Astrocyte (in vitro differentiated cells and primary cell): Measurements from ENCODE around the gene TMEM238. TPM values are rescaled to one million over a fixed set of nuclear protein-coding genes. Genes with fewer than 3 reads are reported as not detected.

ENCODE experiments used
- DNase-seq: peaks from one replicate; pipeline ENCODE4 v3.0.0-alpha.2; 2010; ENCODE audit warnings: low read depth
- FAIRE-seq: peaks from 2 replicates; lab custom pipeline; 2011; peaks lifted over from hg19 to GRCh38; lab: Jason Lieb, UNC
- H2AFZ ChIP-seq: 2 replicates; pipeline ENCODE4 v1.6.0; 2012; ENCODE audit warnings: low read depth, low read length, inconsistent platforms
- H3K27ac ChIP-seq: 2 replicates; pipeline ENCODE4 v1.5.1; 2011; ENCODE audit warnings: low read depth, low read length, inconsistent platforms
- H3K27me3 ChIP-seq: 2 replicates; pipeline ENCODE4 v1.6.0; 2011; ENCODE audit warnings: low read length, inconsistent platforms; ENCODE audit not compliant: insufficient read depth
- H3K36me3 ChIP-seq: 2 replicates; pipeline ENCODE4 v1.5.1; 2011; ENCODE audit warnings: low read length, inconsistent platforms; ENCODE audit not compliant: insufficient read depth
- H3K4me1 ChIP-seq: 2 replicates; pipeline ENCODE4 v1.5.1; 2011; ENCODE audit warnings: low read length, inconsistent platforms; ENCODE audit not compliant: insufficient read depth
- H3K4me2 ChIP-seq: 2 replicates; pipeline ENCODE4 v1.6.0; 2012; ENCODE audit warnings: low read length, inconsistent platforms
- H3K4me3 ChIP-seq: 2 replicates; pipeline ENCODE4 v1.5.1; 2011; ENCODE audit warnings: low read depth, mild to moderate bottlenecking, low read length, inconsistent platforms; ENCODE audit not compliant: insufficient read depth
- H3K79me2 ChIP-seq: 2 replicates; pipeline ENCODE4 v1.6.0; 2012; ENCODE audit warnings: mild to moderate bottlenecking, low read length, inconsistent platforms; ENCODE audit not compliant: insufficient read depth
- H3K9ac ChIP-seq: 2 replicates; pipeline ENCODE4 v1.6.0; 2012; ENCODE audit warnings: mild to moderate bottlenecking, low read length, inconsistent platforms
- H3K9me3 ChIP-seq: 2 replicates; pipeline ENCODE4 v1.5.1; 2012; ENCODE audit warnings: low read depth, mild to moderate bottlenecking, low read length, inconsistent platforms; ENCODE audit not compliant: insufficient read depth
- H4K20me1 ChIP-seq: 2 replicates; pipeline ENCODE4 v1.6.0; 2012; ENCODE audit warnings: low read length, inconsistent platforms; ENCODE audit not compliant: insufficient read depth
- H3K27ac Mint-ChIP-seq: one replicate; pipeline ENCODE4 v1.8.0; 2021; ENCODE audit warnings: mild to moderate bottlenecking, mixed read lengths; ENCODE audit not compliant: unreplicated experiment
- H3K27me3 Mint-ChIP-seq: one replicate; pipeline ENCODE4 v1.8.0; 2021; ENCODE audit warnings: low read depth, mixed read lengths; ENCODE audit not compliant: unreplicated experiment
- H3K36me3 Mint-ChIP-seq: one replicate; pipeline ENCODE4 v1.8.0; 2021; ENCODE audit warnings: low read depth, mixed read lengths; ENCODE audit not compliant: unreplicated experiment
- H3K4me1 Mint-ChIP-seq: one replicate; pipeline ENCODE4 v1.8.0; 2021; ENCODE audit warnings: low read depth, mixed read lengths; ENCODE audit not compliant: unreplicated experiment
- H3K4me3 Mint-ChIP-seq: one replicate; pipeline ENCODE4 v1.8.0; 2021; ENCODE audit warnings: mild to moderate bottlenecking, moderate library complexity, mixed read lengths; ENCODE audit not compliant: unreplicated experiment
- H3K9me3 Mint-ChIP-seq: one replicate; pipeline ENCODE4 v1.8.0; 2021; ENCODE audit warnings: mild to moderate bottlenecking, mixed read lengths; ENCODE audit not compliant: unreplicated experiment
- CTCF ChIP-seq: IDR thresholded peaks from 2 replicates; pipeline ENCODE4 v1.5.1; 2011; ENCODE audit warnings: low read depth, mild to moderate bottlenecking, inconsistent platforms, low read length, moderate library complexity; ENCODE audit not compliant: insufficient read depth
- EZH2 ChIP-seq: IDR thresholded peaks from 2 replicates; pipeline ENCODE4 v1.6.1; 2012; ENCODE audit warnings: mild to moderate bottlenecking, low read length, inconsistent platforms; ENCODE audit not compliant: insufficient read depth
- total RNA-seq: library from RNA; stranded (reverse); gene quantifications from 2 replicates; pipeline ENCODE4 v1.2.1, GENCODE V29; 2021

Gene TMEM238
- total RNA-seq, 1 donor from 2014 or later, result 2.1 TPM

- peak overlapping the region; percentile 47 for H3K4me3 Mint-ChIP-seq
- FAIRE-seq, result no peak
- Histone ChIP-seq H3K4me3 (no peak overlapping the region), H3K4me1 (peaks cover 51% of the 10 kb centered on the region), H3K4me2 (peak overlapping the region; percentile 70), H3K9me3 (no peaks in the 10 kb centered on the region), H3K27me3 (no peaks in the 10 kb centered on the region), H2AFZ (no peak overlapping the region), H3K9ac (peak overlapping the region; percentile 74), H3K79me2 (peaks cover 25% of the 10 kb centered on the region), H3K36me3 (peaks cover 3% of the 10 kb centered on the region), H4K20me1 (peaks cover 14% of the 10 kb centered on the region), H3K27ac (peak overlapping the region; percentile 82)
- H3K9me3 Mint-ChIP-seq, result no peaks in the 10 kb centered on the region
- DNase-seq, result peak; percentile 44
- H3K4me1 Mint-ChIP-seq, result peaks cover 29% of the 10 kb centered on the region
- TF ChIP-seq EZH2, result no peak
- TF ChIP-seq CTCF, result no peak
- peaks cover 2% of the 10 kb centered on the region for H3K36me3 Mint-ChIP-seq
- H3K27me3 Mint-ChIP-seq, result no peaks in the 10 kb centered on the region
- H3K27ac Mint-ChIP-seq, result peak overlapping the region; percentile 75
These were observed 11.6 kb downstream of the TMEM238 start for GRCh38 chr19:55372316-55373081.

GRCh38 chr19:55370305-55370988 lies 13.6 kb downstream of the TMEM238 start, which contains the start of gene IL11:
Gene IL11 (minus strand): TSS chr19:55370463. CDS start chr19:55370310, 153 bp downstream.
- H3K9ac ChIP-seq, result peak within 1 kb of the TSS; percentile 97

More at GRCh38 chr19:55370305-55370988, 13.6 kb downstream of the TMEM238 start, which contains the start of gene IL11:
- H3K4me3 Mint-ChIP-seq, result peak within 1 kb of the TSS; percentile 94
- peaks cover 28% of the 10 kb centered on the region for H3K4me1 Mint-ChIP-seq
- TF ChIP-seq CTCF (no peak), EZH2 (no peak)
- peaks cover 12% of the 10 kb centered on the region for H3K36me3 ChIP-seq
- peak within 1 kb of the TSS; percentile 97 for H3K4me2 ChIP-seq
- peak within 1 kb of the TSS; percentile 94 for H3K27ac ChIP-seq
- DNase-seq (peak; percentile 57), FAIRE-seq (no peak)
- H3K79me2 ChIP-seq, result peaks cover 31% of the 10 kb centered on the region
- no peaks in the 10 kb centered on the region for H3K9me3 Mint-ChIP-seq
- no peaks in the 10 kb centered on the region for H3K9me3 ChIP-seq
- H3K4me1 ChIP-seq, result peaks cover 45% of the 10 kb centered on the region
- peaks cover 25% of the 10 kb centered on the region for H4K20me1 ChIP-seq
- peak within 1 kb of the TSS; percentile 96 for H3K27ac Mint-ChIP-seq
- peak within 1 kb of the TSS; percentile 83 for H3K4me3 ChIP-seq
- H3K27me3 ChIP-seq, result no peaks in the 10 kb centered on the region
- H3K36me3 Mint-ChIP-seq, result peaks cover 9% of the 10 kb centered on the region
- peak within 1 kb of the TSS; percentile 75 for H2AFZ ChIP-seq
- no peaks in the 10 kb centered on the region for H3K27me3 Mint-ChIP-seq
